Measurements from ENCODE around the gene MAST2.

Gene MAST2

GRCh38 chr1:46061146-46061545 lies 257.7 kb downstream of the MAST2 start:
- no peak for TF ChIP-seq Cebpa-rat (IDR thresholded peaks at IDR 0.05)
- no peaks in the 10 kb centered on the region for H4K20me1 ChIP-seq
- H3K4me3 ChIP-seq, result no peak overlapping the region
- peaks cover 17 to 100% (median 87%) of the 10 kb centered on the region in 11 experiments for H3K36me3 ChIP-seq
- peaks cover 15 to 30% (median 21%) of the 10 kb centered on the region in 10 experiments; a peak in 19 of 20 replicates for H3K4me1 ChIP-seq
- no peaks in the 10 kb centered on the region for H3K27me3 ChIP-seq
- H3K9me3 ChIP-seq (replicated peaks in 1 of 11), result peaks cover 16 to 33% (median 25%) of the 10 kb centered on the region in 11 experiments
- no peak overlapping the region for H3K9ac ChIP-seq
- H3K4me2 ChIP-seq, result no peak overlapping the region
- no peak overlapping the region for H3K27ac ChIP-seq

GRCh38 chr1:46062651-46063319 lies 259.4 kb downstream of the MAST2 start:
- no peaks in the 10 kb centered on the region for H3K27me3 ChIP-seq
- peaks cover 13 to 30% (median 20%) of the 10 kb centered on the region in 10 experiments; a peak in 19 of 20 replicates for H3K4me1 ChIP-seq
- peak overlapping the region in 6 of 11 experiments; percentile 34 to 63 (median 44); a peak in 10 of 22 replicates for H3K27ac ChIP-seq
- peak overlapping the region in 8 of 11 experiments; percentile 23 to 56 (median 45); a peak in 14 of 22 replicates for H3K4me2 ChIP-seq
- no peak overlapping the region for H3K4me3 ChIP-seq
- H3K9me3 ChIP-seq (replicated peaks in 1 of 11), result peaks cover 16 to 33% (median 25%) of the 10 kb centered on the region in 11 experiments
- no peak overlapping the region for H3K9ac ChIP-seq
- no peak for TF ChIP-seq Cebpa-rat (IDR thresholded peaks at IDR 0.05)
- no peaks in the 10 kb centered on the region for H4K20me1 ChIP-seq
- H3K36me3 ChIP-seq, result peaks cover 17 to 97% (median 82%) of the 10 kb centered on the region in 11 experiments

DNA sequence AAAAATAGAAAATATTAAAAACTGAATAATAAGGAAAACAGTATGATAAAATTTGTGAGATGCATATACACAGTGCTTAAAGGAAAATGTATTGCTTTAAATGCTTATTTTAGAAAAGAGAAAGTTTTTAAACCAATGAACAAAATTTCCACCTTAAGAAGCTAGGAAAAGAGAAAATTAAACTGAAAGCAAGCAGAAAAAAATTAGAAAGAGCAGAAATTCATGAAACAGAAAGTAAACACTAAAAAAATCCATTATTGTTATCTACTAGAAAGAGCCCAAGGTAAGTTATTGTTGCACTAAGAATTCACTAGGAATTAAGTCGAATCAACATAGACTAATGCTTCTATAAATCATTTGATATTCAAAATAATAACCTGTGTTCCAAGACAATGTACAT lies 261.3 kb downstream of the MAST2 start:
- Histone ChIP-seq H3K4me1 (peaks cover 18 to 35% (median 25%) of the 10 kb centered on the region in 10 experiments), H3K4me3 (no peak overlapping the region), H3K27ac (no peak overlapping the region), H3K9ac (no peak overlapping the region), H3K9me3 (replicated peaks in 1 of 11) (peaks cover 3 to 17% (median 9%) of the 10 kb centered on the region in 11 experiments), H3K4me2 (peak overlapping the region in 2 of 11 experiments; percentile 41 to 56; a peak in 3 of 22 replicates), H4K20me1 (no peaks in the 10 kb centered on the region), H3K27me3 (no peaks in the 10 kb centered on the region), H3K36me3 (peaks cover 6 to 97% (median 82%) of the 10 kb centered on the region in 11 experiments; a peak in 21 of 22 replicates)
- TF ChIP-seq Cebpa-rat (IDR thresholded peaks at IDR 0.05), result no peak

DNA sequence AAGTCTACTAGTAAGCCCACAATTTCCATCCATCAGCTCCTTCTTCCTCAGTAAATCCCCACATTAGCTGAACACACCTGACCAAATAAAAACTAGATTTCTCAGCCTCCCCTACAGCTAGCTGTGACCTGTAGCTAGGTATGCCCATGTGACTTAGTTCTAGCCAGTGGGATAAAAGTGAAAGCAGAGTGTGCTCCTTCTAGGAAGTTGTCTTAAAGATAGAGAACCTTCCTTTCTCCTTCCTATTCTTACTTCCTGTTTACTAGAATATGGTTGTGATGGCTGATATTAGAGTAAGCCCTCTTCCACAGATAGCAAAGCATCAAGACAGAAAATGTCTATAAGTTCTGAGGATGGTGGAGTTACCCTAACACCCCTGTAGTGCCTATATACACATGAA lies 262.0 kb downstream of the MAST2 start:
- H3K27ac ChIP-seq, result peak overlapping the region in 7 of 11 experiments; percentile 6 to 41 (median 40); a peak in 9 of 22 replicates
- peaks cover 0 to 11% (median 2%) of the 10 kb centered on the region in 11 experiments; a peak in 6 of 22 replicates for H3K9me3 ChIP-seq (replicated peaks in 1 of 11)
- H3K4me2 ChIP-seq, result peak overlapping the region; percentile 13 to 56 (median 41); a peak in 18 of 22 replicates
- no peak overlapping the region for H3K4me3 ChIP-seq
- H4K20me1 ChIP-seq, result no peaks in the 10 kb centered on the region
- H3K9ac ChIP-seq, result no peak overlapping the region
- H3K27me3 ChIP-seq, result no peaks in the 10 kb centered on the region
- H3K36me3 ChIP-seq, result peaks cover 6 to 97% (median 82%) of the 10 kb centered on the region in 11 experiments; a peak in 21 of 22 replicates
- no peak for TF ChIP-seq Cebpa-rat (IDR thresholded peaks at IDR 0.05)
- H3K4me1 ChIP-seq, result peaks cover 22 to 35% (median 26%) of the 10 kb centered on the region in 10 experiments

GRCh38 chr1:46067652-46068051 lies 264.2 kb downstream of the MAST2 start:
- peaks cover 18 to 43% (median 27%) of the 10 kb centered on the region in 10 experiments for H3K4me1 ChIP-seq
- no peaks in the 10 kb centered on the region for H3K9me3 ChIP-seq (replicated peaks in 1 of 11)
- H3K4me3 ChIP-seq, result no peak overlapping the region
- H3K9ac ChIP-seq, result no peak overlapping the region
- no peak for TF ChIP-seq Cebpa-rat (IDR thresholded peaks at IDR 0.05)
- no peak overlapping the region for H3K4me2 ChIP-seq
- H3K36me3 ChIP-seq, result peaks cover 0 to 97% (median 83%) of the 10 kb centered on the region in 11 experiments; a peak in 17 of 22 replicates
- no peaks in the 10 kb centered on the region for H3K27me3 ChIP-seq
- H4K20me1 ChIP-seq, result no peaks in the 10 kb centered on the region
- H3K27ac ChIP-seq, result no peak overlapping the region

DNA sequence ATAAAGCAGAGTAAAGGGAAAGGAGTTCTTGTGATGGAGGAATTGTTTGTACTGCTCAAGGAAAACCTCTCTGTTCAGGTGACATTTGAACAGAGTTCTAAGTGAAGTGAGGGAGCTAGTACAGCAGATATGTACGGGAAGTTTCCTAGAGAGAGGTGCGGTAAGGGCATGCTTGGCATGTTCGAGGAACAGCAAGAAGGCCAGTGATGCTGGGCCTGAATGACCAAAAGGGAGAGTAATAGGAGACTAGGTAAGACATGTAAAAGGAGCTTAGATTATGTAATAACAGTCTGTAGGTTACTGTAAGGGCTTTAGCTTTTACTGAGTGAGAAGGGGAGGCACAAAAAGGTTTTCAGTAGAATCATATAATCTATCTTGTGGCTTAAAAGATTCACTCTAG lies 265.1 kb downstream of the MAST2 start:
- H4K20me1 ChIP-seq, result no peaks in the 10 kb centered on the region
- H3K36me3 ChIP-seq, result peaks cover 0 to 97% (median 84%) of the 10 kb centered on the region in 11 experiments; a peak in 18 of 22 replicates
- H3K27ac ChIP-seq, result no peak overlapping the region
- peaks cover 10 to 43% (median 19%) of the 10 kb centered on the region in 10 experiments; a peak in 19 of 20 replicates for H3K4me1 ChIP-seq
- no peak overlapping the region for H3K4me3 ChIP-seq
- peak overlapping the region in 2 of 11 experiments; percentile 90 to 93; a peak in 1 of 22 replicates for H3K4me2 ChIP-seq
- no peaks in the 10 kb centered on the region for H3K9me3 ChIP-seq (replicated peaks in 1 of 11)
- TF ChIP-seq Cebpa-rat (IDR thresholded peaks at IDR 0.05), result no peak
- H3K9ac ChIP-seq, result no peak overlapping the region
- no peaks in the 10 kb centered on the region for H3K27me3 ChIP-seq

DNA sequence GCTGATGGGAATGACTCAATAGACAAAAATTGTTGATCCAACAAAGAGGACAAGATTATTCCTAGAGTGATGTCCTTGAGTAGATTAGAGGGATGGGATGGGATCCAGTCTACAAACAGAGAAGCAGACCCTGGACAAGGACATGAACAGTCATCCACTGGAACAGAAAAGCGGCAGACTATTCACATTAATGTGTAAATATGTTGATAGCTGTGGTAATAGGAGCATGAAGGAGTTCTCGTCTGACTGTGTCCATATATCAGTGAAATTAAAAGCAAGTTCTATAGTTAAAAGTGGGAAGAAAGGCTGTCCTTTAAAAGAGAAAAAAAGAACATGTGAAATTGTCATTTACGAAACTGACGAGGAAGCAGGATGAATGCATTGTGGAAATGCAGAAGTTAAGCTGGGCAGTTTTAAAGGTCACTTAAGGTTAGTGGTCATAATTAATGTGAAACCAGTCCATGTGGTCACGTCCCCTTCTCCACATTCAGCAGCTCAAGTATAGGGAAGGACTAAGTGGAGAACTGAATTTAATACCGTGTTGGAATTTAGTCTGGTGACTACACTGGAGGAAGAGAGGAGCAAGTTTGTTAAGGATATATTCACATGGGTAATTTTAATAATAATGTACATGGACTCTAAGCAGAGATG lies 266.9 kb downstream of the MAST2 start:
- H3K9ac ChIP-seq, result peak overlapping the region in 3 of 11 experiments; percentile 32 to 64 (median 54); a peak in 4 of 22 replicates
- peaks cover 7 to 36% (median 15%) of the 10 kb centered on the region in 10 experiments; a peak in 19 of 20 replicates for H3K4me1 ChIP-seq
- TF ChIP-seq Cebpa-rat (IDR thresholded peaks at IDR 0.05), result no peak
- peak overlapping the region in 5 of 11 experiments; percentile 21 to 93 (median 64); a peak in 9 of 22 replicates for H3K4me2 ChIP-seq
- H3K27me3 ChIP-seq, result no peaks in the 10 kb centered on the region
- H3K9me3 ChIP-seq (replicated peaks in 1 of 11), result no peaks in the 10 kb centered on the region
- H3K4me3 ChIP-seq, result peak overlapping the region in 2 of 10 experiments; percentile 12 to 29; a peak in 2 of 20 replicates
- peaks cover 0 to 97% (median 81%) of the 10 kb centered on the region in 11 experiments; a peak in 18 of 22 replicates for H3K36me3 ChIP-seq
- peak overlapping the region in 5 of 11 experiments; percentile 27 to 81 (median 55); a peak in 8 of 22 replicates for H3K27ac ChIP-seq
- H4K20me1 ChIP-seq, result no peaks in the 10 kb centered on the region

DNA sequence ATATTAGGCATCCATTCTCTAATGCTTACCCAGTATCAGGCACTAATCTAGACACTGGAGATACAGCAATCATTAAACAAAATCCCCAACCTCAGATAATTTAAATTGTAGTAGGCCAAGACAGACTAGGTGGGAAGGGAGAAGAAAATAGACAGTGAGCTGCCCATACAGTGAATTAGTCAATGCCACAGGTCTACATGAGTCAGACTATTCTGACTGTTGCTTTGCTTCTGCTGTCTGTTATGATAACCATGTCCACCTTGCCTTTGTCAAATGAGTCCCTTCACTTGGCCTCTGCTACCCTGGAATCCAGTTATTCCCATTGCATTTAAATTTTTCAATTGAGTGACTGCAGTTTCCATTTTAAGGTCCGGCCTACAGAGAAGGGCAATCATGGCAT lies 269.6 kb downstream of the MAST2 start:
- no peaks in the 10 kb centered on the region for H3K27me3 ChIP-seq
- no peak overlapping the region for H3K4me3 ChIP-seq
- no peak for TF ChIP-seq Cebpa-rat (IDR thresholded peaks at IDR 0.05)
- H3K9me3 ChIP-seq (replicated peaks in 1 of 11), result no peaks in the 10 kb centered on the region
- no peak overlapping the region for H3K9ac ChIP-seq
- peaks cover 0 to 100% (median 91%) of the 10 kb centered on the region in 11 experiments; a peak in 18 of 22 replicates for H3K36me3 ChIP-seq
- H3K4me2 ChIP-seq, result no peak overlapping the region
- H4K20me1 ChIP-seq, result 0 out of 22 replicates have a peak, but pooled peaks cover 0 to 4% (median 0%) of the 10 kb centered on the region in 11 experiments
- no peak overlapping the region for H3K27ac ChIP-seq
- H3K4me1 ChIP-seq, result peaks cover 0 to 49% (median 7%) of the 10 kb centered on the region in 10 experiments; a peak in 11 of 20 replicates

All from BLaER1 treated with 17β-estradiol and CSF1 and Interleukin-3, amounts not matched to agents 10 nM and 100 nM (cell line).